Uterus (tissue), 4 donors: ENCODE data around the gene ANXA8. TPM values are rescaled to one million over a fixed set of nuclear protein-coding genes. Genes with fewer than 3 reads are reported as not detected.

ENCODE experiments used
- DNase-seq, 2 donors: peaks; one replicate each; pipeline ENCODE4 v3.0.0-alpha.2; 2019 to 2020
- H3K27ac ChIP-seq, 2 donors: fragments of 200-600 bp; sonication (generic); 1 replicate in 1 of 2; 2 replicates in 1 of 2; pipeline ENCODE4 v1.5.1; 2016 to 2018
- H3K27me3 ChIP-seq, 2 donors: fragments of 200-600 bp; sonication (generic); one replicate each; pipeline ENCODE4 v1.5.1; 2018 to 2019; ENCODE audit warnings: control low read depth in 1 of 2
- H3K36me3 ChIP-seq, 2 donors: fragments of 200-600 bp; sonication (generic); one replicate each; pipeline ENCODE4 v1.5.1; 2019; ENCODE audit warnings: control low read depth in 1 of 2
- H3K4me1 ChIP-seq, 2 donors: fragments of 200-600 bp; sonication (generic); one replicate each; pipeline ENCODE4 v1.5.1; 2018 to 2019; ENCODE audit warnings: control low read depth in 1 of 2
- H3K4me3 ChIP-seq, 2 donors: fragments of 200-600 bp; sonication (generic); 1 replicate in 1 of 2; 2 replicates in 1 of 2; pipeline ENCODE4 v1.5.1; 2018 to 2019; ENCODE audit warnings: mild to moderate bottlenecking in 1 of 2
- H3K9me3 ChIP-seq, 2 donors: fragments of 200-600 bp; sonication (generic); one replicate each; pipeline ENCODE4 v1.5.1; 2019; ENCODE audit warnings: control low read depth in 1 of 2
- POLR2A ChIP-seq, 2 donors: fragments of 450-650 bp; IDR thresholded peaks; one replicate each; pipeline ENCODE4 v1.6.1; 2016; ENCODE audit warnings: antibody characterized with exemption in 2 of 2, mild to moderate bottlenecking in 1 of 2, moderate library complexity in 1 of 2
- intact Hi-C: fragments of 100-400 bp; cut with DNase I; formaldehyde crosslinking; loops from one replicate; pipeline ENCODE4 v1.15.1; 2023; ENCODE audit warnings: low total_unique reads
- total RNA-seq, 4 donors: library from RNA; depleted of rRNA in 3 of 4; stranded (reverse); fragments of >200 nt in 3 of 4; gene quantifications; one replicate each; pipeline versions ENCODE4 v1.1.0 to v1.2.4, GENCODE V29; 2014 to 2023
- TF ChIP-seq, protein P1 (sequence below), 4 experiments: fragments of 200-600 bp in 2 of 4; fragments of 450-650 bp in 2 of 4; sonication (generic) in 2 of 4; IDR thresholded peaks; one replicate each; pipeline ENCODE4 v1.5.1; 2016 to 2019; ENCODE audit warnings: antibody characterized with exemption in 4 of 4, mild to moderate bottlenecking in 2 of 4, moderate library complexity in 1 of 4
- donor health status: DM: yes; HTN: yes; CAD: no.

ANXA8 gene
- total RNA-seq, 4 donors from 2014 or later: 0.67 TPM; not detected in 3

DNA sequence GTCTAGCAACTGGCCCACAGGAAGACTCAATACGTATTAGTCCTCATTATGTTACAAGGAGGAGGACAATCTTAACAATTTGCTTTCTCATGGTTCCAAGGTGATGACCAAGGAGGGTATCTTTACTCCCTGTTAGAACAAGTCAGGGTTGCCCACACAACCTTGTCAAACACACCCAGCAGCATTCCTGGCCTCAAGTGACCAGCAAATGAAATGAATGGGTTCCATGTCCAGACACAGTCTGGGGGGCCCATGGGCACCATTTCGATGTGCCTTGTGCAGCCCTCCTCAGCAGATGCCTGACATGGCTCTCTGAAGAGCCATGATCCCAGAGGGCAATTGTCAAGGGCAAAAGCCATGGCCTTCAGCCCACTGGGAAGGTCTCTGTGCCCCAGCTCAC is 40.8 kb downstream of the ANXA8 start:
- Histone ChIP-seq H3K4me1 (no peaks in the 10 kb centered on the region), H3K36me3 (no peaks in the 10 kb centered on the region), H3K27ac (no peak overlapping the region), H3K4me3 (no peak overlapping the region), H3K9me3 (no peaks in the 10 kb centered on the region), H3K27me3 (no peaks in the 10 kb centered on the region)
- no peak for TF ChIP-seq POLR2A (IDR thresholded peaks at IDR 0.05)
- TF ChIP-seq, protein P1, sequence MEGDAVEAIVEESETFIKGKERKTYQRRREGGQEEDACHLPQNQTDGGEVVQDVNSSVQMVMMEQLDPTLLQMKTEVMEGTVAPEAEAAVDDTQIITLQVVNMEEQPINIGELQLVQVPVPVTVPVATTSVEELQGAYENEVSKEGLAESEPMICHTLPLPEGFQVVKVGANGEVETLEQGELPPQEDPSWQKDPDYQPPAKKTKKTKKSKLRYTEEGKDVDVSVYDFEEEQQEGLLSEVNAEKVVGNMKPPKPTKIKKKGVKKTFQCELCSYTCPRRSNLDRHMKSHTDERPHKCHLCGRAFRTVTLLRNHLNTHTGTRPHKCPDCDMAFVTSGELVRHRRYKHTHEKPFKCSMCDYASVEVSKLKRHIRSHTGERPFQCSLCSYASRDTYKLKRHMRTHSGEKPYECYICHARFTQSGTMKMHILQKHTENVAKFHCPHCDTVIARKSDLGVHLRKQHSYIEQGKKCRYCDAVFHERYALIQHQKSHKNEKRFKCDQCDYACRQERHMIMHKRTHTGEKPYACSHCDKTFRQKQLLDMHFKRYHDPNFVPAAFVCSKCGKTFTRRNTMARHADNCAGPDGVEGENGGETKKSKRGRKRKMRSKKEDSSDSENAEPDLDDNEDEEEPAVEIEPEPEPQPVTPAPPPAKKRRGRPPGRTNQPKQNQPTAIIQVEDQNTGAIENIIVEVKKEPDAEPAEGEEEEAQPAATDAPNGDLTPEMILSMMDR (IDR thresholded peaks at IDR 0.05): no peak
- no peak for DNase-seq
- intact Hi-C loops: no loop called here

DNA sequence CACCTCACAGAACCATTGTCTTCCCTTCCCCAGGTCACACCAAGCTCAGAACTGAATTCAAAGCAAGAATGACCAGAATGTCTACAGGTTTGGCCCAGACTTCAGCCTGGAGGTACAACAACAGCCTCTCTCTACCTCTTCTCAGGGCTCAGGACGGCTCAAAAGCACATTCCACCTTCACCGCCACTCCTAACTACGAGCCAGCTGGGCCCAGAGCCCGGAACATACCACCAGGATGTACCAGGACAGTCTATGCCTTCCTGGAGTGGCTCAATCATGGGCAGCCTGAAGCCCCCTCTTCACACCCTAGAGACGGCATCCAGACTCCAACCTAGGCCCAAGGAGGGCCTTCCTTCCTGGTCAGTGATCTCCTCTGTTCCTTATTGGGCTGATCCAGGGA is 41.6 kb downstream of the ANXA8 start:
- intact Hi-C loops: no loop called here
- H3K9me3 ChIP-seq: peaks cover 0 to 6% of the 10 kb centered on the region in 2 donors
- H3K4me1 ChIP-seq: no peaks in the 10 kb centered on the region
- no peak overlapping the region for H3K27ac ChIP-seq
- no peaks in the 10 kb centered on the region for H3K27me3 ChIP-seq
- no peak for DNase-seq
- no peaks in the 10 kb centered on the region for H3K36me3 ChIP-seq
- no peak for TF ChIP-seq POLR2A (IDR thresholded peaks at IDR 0.05)
- TF ChIP-seq, protein P1 (IDR thresholded peaks at IDR 0.05): no peak
- no peak overlapping the region for H3K4me3 ChIP-seq

DNA sequence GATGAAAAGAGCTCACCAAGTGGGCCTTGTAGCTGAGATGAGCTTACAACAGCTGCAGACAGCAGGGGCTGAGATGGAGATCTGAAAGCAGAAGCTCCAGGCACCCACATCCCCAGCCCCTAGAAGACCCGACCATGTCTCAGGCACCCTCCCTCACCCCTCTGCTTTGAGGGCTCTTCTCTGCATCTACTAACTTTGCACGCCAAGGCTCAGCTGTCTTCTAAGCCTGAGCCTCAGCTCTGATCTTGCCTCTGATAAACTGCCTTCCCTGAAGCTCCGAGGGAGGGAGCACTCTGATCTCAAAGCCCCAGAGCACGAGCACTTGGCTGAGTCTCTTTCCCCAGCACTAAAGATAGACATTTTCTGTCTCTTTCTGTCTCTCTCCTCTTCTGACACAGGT is 42.0 kb downstream of the ANXA8 start:
- intact Hi-C loops: no loop called here
- H3K27ac ChIP-seq: no peak overlapping the region
- peaks cover 0 to 6% of the 10 kb centered on the region in 2 donors for H3K9me3 ChIP-seq
- H3K27me3 ChIP-seq: no peaks in the 10 kb centered on the region
- H3K36me3 ChIP-seq: no peaks in the 10 kb centered on the region
- no peak overlapping the region for H3K4me3 ChIP-seq
- TF ChIP-seq, protein P1 (IDR thresholded peaks at IDR 0.05): no peak
- no peak for TF ChIP-seq POLR2A (IDR thresholded peaks at IDR 0.05)
- no peak for DNase-seq
- H3K4me1 ChIP-seq: no peaks in the 10 kb centered on the region

GRCh38 chr10:47440207-47440606 is 43.7 kb downstream of the ANXA8 start:
- Histone ChIP-seq H3K27ac (no peak overlapping the region), H3K4me3 (no peak overlapping the region), H3K27me3 (no peaks in the 10 kb centered on the region), H3K9me3 (peaks cover 0 to 6% of the 10 kb centered on the region in 2 donors), H3K36me3 (no peaks in the 10 kb centered on the region), H3K4me1 (no peaks in the 10 kb centered on the region)
- intact Hi-C loops: no loop called here
- DNase-seq: no peak
- TF ChIP-seq, protein P1 (IDR thresholded peaks at IDR 0.05): no peak
- no peak for TF ChIP-seq POLR2A (IDR thresholded peaks at IDR 0.05)

DNA sequence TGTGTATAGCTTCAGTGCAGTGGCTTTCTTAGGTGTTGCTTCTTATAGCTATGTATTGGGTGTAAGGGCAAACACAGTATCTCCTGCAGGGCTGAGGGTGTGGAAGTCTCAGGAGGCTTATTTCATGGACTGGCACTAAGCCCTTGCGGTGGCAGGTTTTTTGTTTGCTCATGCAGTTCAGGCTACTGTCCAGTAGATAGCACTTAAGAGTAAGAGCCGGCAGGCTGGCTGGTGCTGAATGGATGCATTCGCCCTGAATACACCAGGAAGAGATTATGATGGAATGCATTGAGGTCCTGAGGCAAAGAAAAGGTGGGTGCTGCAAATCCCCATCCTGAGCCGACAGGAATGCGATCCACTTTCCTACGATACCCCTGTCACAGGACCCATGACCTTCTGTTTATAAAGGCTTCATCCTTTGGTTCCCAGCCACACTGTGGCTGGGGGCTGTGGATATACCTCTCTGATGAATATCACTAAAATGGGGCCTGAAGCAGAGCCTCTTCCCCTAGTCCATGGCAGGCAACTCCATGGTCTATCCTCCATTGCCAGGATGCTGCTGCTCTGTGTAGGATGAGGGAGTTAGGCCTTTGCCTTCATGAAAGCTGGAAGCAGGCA is 44.9 kb downstream of the ANXA8 start:
- no peaks in the 10 kb centered on the region for H3K27me3 ChIP-seq
- DNase-seq: no peak
- intact Hi-C loops: no loop called here
- no peak overlapping the region for H3K4me3 ChIP-seq
- no peaks in the 10 kb centered on the region for H3K36me3 ChIP-seq
- H3K27ac ChIP-seq: no peak overlapping the region
- H3K9me3 ChIP-seq: peaks cover 0 to 6% of the 10 kb centered on the region in 2 donors
- H3K4me1 ChIP-seq: no peaks in the 10 kb centered on the region
- no peak for TF ChIP-seq POLR2A (IDR thresholded peaks at IDR 0.05)
- TF ChIP-seq, protein P1 (IDR thresholded peaks at IDR 0.05): no peak
